Neural cell (in vitro differentiated cells): ENCODE results near the gene ADAMTS2. TPM values are rescaled to one million over a fixed set of nuclear protein-coding genes. Genes with fewer than 3 reads are reported as not detected.

Experiments used
- H2AFZ ChIP-seq: fragments of 200-600, 300-800 bp; sonication (generic), shearing (Covaris generic); 2 replicates; pipeline ENCODE4 v1.6.0; 2014; ENCODE audit warnings: low read depth, mild to moderate bottlenecking, antibody characterized with exemption, low read length, moderate library complexity
- H3F3A ChIP-seq: fragments of 200-600 bp; shearing (Covaris generic); 2 replicates; pipeline ENCODE4 v1.6.1; 2016; ENCODE audit warnings: mild to moderate bottlenecking, moderate library complexity, mixed read lengths, antibody characterized with exemption, low read length; ENCODE audit not compliant: insufficient read depth, poor library complexity, severe bottlenecking
- H3K27ac ChIP-seq: fragments of 200-600, 300-800 bp; sonication (generic), shearing (Covaris generic); 2 replicates; pipeline ENCODE4 v1.5.1; 2014; ENCODE audit warnings: mild to moderate bottlenecking, low read length, moderate library complexity
- H3K27me3 ChIP-seq: fragments of 300-800, 200-600 bp; sonication (generic), shearing (Covaris generic); 2 replicates; pipeline ENCODE4 v1.6.0; 2014; ENCODE audit warnings: mild to moderate bottlenecking, low read depth, low read length, moderate library complexity; ENCODE audit not compliant: insufficient read depth
- H3K36me3 ChIP-seq: fragments of 300-800, 200-600 bp; sonication (generic), shearing (Covaris generic); 2 replicates; pipeline ENCODE4 v1.5.1; 2014; ENCODE audit warnings: mild to moderate bottlenecking, antibody characterized with exemption, low read length, moderate library complexity; ENCODE audit not compliant: insufficient read depth
- H3K4me2 ChIP-seq: fragments of 300-800, 200-600 bp; sonication (generic), shearing (Covaris generic); 2 replicates; pipeline ENCODE4 v1.6.0; 2014; ENCODE audit warnings: mild to moderate bottlenecking, low read length
- H3K4me3 ChIP-seq: fragments of 300-800, 200-600 bp; sonication (generic), shearing (Covaris generic); 2 replicates; pipeline ENCODE4 v1.5.1; 2014; ENCODE audit warnings: mild to moderate bottlenecking, low read length, moderate library complexity
- H3K79me2 ChIP-seq: fragments of 200-600 bp; shearing (Covaris generic); replicated peaks from 2 replicates; pipeline ENCODE4 v1.6.0; 2014; ENCODE audit warnings: mild to moderate bottlenecking, low read length, moderate library complexity; ENCODE audit not compliant: insufficient read depth
- H3K9ac ChIP-seq: fragments of 300-800, 200-600 bp; sonication (generic), shearing (Covaris generic); 2 replicates; pipeline ENCODE4 v1.6.1; 2016; ENCODE audit warnings: mild to moderate bottlenecking, low read length, mixed read lengths
- H3K9me2 ChIP-seq: fragments of 200-600 bp; shearing (Covaris generic); 2 replicates; pipeline ENCODE4 v1.6.1; 2016; ENCODE audit warnings: mild to moderate bottlenecking, low read length, mixed read lengths; ENCODE audit not compliant: insufficient read depth
- H3K9me3 ChIP-seq: fragments of 200-600, 300-800 bp; sonication (generic), shearing (Covaris generic); 2 replicates; pipeline ENCODE4 v1.6.1; 2016; ENCODE audit warnings: mild to moderate bottlenecking, mixed run types, low read length, moderate library complexity, mixed read lengths
- H4K20me1 ChIP-seq: fragments of 200-600 bp; shearing (Covaris generic); 2 replicates; pipeline ENCODE4 v1.6.1; 2016; ENCODE audit warnings: mild to moderate bottlenecking, mixed run types; ENCODE audit not compliant: insufficient read depth
- EP300 ChIP-seq: fragments of 450-650 bp; conservative IDR thresholded peaks from 2 replicates; pipeline ENCODE4 v1.6.1; 2014; ENCODE audit warnings: antibody characterized with exemption, mild to moderate bottlenecking, moderate library complexity; ENCODE audit not compliant: poor library complexity, severe bottlenecking
- EZH2 ChIP-seq: fragments of 200-600, 300-800 bp; shearing (Covaris generic), sonication (generic); IDR thresholded peaks from 2 replicates; pipeline ENCODE4 v1.6.1; 2014; ENCODE audit warnings: antibody characterized with exemption, low read length, borderline replicate concordance, mild to moderate bottlenecking; ENCODE audit not compliant: insufficient read depth, poor library complexity, severe bottlenecking
- MXI1 ChIP-seq: fragments of 450-650 bp; conservative IDR thresholded peaks from 2 replicates; pipeline ENCODE4 v1.6.1; 2014; ENCODE audit warnings: antibody characterized with exemption, mild to moderate bottlenecking; ENCODE audit not compliant: poor library complexity, severe bottlenecking
- POLR2AphosphoS5 ChIP-seq: IDR thresholded peaks from 2 replicates; pipeline ENCODE4 v1.6.1; 2012
- RAD21 ChIP-seq: fragments of 450-650 bp; conservative IDR thresholded peaks from 2 replicates; pipeline ENCODE4 v1.6.1; 2014; ENCODE audit warnings: antibody characterized with exemption, mild to moderate bottlenecking, moderate library complexity
- SMC3 ChIP-seq: fragments of 450-650 bp; conservative IDR thresholded peaks from 2 replicates; pipeline ENCODE4 v1.6.1; 2014; ENCODE audit warnings: antibody characterized with exemption, mild to moderate bottlenecking, moderate library complexity; ENCODE audit not compliant: poor library complexity
- TAF1 ChIP-seq: IDR thresholded peaks from 2 replicates; pipeline ENCODE4 v1.6.1; 2012; ENCODE audit warnings: low read depth
- polyA plus RNA-seq: library from polyadenylated mRNA; depleted of rRNA; stranded (reverse); fragments of >200 nt; gene quantifications from 2 replicates; pipeline ENCODE4 v1.2.3, GENCODE V29; 2014
- TF ChIP-seq, protein P1 (sequence below): fragments of 450-650 bp; IDR thresholded peaks from 2 replicates; pipeline ENCODE4 v1.5.1; 2014; ENCODE audit warnings: antibody characterized with exemption, mild to moderate bottlenecking, moderate library complexity; ENCODE audit not compliant: poor library complexity, severe bottlenecking
- TF ChIP-seq, protein P2 (sequence below): IDR thresholded peaks from 2 replicates; pipeline ENCODE4 v1.6.1; 2012; ENCODE audit warnings: borderline replicate concordance

ADAMTS2 gene
- polyA plus RNA-seq, 1 donor from 2014 or later: 0.61 TPM

DNA sequence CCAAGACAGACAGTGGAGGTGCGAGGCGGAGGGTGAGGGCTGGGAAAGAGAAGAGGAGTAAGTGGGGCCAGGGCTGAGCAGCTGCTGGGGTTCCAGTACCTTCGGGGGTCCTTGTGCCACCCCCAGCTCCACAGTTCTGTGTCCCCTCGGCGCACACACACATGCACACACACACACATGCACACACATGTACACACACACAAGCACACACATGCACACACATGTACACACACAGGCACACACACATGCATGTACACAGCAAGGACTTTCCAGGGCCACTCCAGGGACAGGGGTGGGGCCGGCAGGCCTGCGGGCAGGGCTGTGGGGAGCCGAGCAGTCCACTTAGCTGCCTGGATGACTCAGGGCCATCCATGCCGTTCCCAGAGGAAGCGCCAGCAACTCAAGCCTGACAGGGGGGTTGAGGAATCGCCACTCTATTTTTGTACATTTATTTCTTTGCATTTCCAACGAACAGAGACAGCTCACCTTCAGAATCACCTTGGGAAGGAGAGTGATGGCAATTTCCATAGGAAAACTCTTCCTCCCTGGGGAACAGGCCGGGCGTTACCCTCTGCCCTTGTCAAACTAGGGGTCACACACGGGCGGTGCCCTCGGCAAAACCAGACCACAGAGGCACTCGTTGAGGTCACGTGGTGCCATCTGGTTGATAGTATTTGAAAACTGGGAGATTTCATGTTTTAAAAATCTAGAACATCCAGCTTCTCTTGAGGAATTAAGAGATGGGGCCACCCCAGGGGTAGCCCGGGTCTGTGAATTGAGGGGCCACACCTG is 135.7 kb downstream of the ADAMTS2 start:
- H3K9me3 ChIP-seq: no peaks in the 10 kb centered on the region
- no peaks in the 10 kb centered on the region for H3F3A ChIP-seq
- no peak overlapping the region for H3K9ac ChIP-seq
- H3K79me2 ChIP-seq: no peaks in the 10 kb centered on the region
- no peak overlapping the region for H3K4me2 ChIP-seq
- no peaks in the 10 kb centered on the region for H3K36me3 ChIP-seq
- TF ChIP-seq POLR2AphosphoS5 (no peak), TAF1 (no peak), EP300 (no peak), MXI1 (no peak), SMC3 (no peak), RAD21 (no peak)
- TF ChIP-seq, protein P1, sequence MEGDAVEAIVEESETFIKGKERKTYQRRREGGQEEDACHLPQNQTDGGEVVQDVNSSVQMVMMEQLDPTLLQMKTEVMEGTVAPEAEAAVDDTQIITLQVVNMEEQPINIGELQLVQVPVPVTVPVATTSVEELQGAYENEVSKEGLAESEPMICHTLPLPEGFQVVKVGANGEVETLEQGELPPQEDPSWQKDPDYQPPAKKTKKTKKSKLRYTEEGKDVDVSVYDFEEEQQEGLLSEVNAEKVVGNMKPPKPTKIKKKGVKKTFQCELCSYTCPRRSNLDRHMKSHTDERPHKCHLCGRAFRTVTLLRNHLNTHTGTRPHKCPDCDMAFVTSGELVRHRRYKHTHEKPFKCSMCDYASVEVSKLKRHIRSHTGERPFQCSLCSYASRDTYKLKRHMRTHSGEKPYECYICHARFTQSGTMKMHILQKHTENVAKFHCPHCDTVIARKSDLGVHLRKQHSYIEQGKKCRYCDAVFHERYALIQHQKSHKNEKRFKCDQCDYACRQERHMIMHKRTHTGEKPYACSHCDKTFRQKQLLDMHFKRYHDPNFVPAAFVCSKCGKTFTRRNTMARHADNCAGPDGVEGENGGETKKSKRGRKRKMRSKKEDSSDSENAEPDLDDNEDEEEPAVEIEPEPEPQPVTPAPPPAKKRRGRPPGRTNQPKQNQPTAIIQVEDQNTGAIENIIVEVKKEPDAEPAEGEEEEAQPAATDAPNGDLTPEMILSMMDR: no peak
- TF ChIP-seq, protein P2, sequence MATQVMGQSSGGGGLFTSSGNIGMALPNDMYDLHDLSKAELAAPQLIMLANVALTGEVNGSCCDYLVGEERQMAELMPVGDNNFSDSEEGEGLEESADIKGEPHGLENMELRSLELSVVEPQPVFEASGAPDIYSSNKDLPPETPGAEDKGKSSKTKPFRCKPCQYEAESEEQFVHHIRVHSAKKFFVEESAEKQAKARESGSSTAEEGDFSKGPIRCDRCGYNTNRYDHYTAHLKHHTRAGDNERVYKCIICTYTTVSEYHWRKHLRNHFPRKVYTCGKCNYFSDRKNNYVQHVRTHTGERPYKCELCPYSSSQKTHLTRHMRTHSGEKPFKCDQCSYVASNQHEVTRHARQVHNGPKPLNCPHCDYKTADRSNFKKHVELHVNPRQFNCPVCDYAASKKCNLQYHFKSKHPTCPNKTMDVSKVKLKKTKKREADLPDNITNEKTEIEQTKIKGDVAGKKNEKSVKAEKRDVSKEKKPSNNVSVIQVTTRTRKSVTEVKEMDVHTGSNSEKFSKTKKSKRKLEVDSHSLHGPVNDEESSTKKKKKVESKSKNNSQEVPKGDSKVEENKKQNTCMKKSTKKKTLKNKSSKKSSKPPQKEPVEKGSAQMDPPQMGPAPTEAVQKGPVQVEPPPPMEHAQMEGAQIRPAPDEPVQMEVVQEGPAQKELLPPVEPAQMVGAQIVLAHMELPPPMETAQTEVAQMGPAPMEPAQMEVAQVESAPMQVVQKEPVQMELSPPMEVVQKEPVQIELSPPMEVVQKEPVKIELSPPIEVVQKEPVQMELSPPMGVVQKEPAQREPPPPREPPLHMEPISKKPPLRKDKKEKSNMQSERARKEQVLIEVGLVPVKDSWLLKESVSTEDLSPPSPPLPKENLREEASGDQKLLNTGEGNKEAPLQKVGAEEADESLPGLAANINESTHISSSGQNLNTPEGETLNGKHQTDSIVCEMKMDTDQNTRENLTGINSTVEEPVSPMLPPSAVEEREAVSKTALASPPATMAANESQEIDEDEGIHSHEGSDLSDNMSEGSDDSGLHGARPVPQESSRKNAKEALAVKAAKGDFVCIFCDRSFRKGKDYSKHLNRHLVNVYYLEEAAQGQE: no peak
- no peaks in the 10 kb centered on the region for H4K20me1 ChIP-seq
- H2AFZ ChIP-seq: no peak overlapping the region
- no peaks in the 10 kb centered on the region for H3K27me3 ChIP-seq
- no peak overlapping the region for H3K27ac ChIP-seq
- no peak overlapping the region for H3K4me3 ChIP-seq
- H3K9me2 ChIP-seq: no peaks in the 10 kb centered on the region

DNA sequence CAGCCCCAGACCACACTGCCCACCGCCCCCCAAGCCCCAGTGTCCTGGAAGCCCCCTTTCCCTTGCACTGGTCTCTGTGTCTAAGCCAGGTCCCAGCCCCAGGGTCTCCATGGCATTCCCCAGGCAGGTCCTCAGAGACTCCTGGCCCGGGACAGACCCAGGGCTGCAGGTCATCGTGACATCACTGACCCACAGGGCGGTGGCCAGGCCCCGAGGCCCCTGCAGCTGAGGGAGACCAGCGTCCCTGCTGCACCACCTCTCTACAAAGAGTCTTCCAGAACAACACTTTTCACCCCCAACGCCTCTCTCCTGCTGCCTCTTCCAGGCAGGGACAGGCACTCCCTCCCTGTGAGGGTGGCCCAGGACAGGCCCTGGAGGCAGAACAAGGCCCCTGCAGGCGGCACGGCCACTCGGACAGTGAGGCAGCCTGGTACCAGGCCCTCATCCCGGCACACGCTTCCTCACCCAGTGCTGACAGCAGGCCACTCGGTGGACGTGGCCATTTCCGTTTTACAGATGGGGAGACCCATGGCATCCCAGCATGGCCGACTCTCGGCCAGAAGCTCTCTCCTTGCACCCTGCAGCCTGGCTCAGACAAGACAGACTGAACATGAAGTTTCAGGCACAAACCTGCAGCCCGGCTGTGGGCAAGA is 136.4 kb downstream of the ADAMTS2 start:
- Histone ChIP-seq H3K9me3 (no peaks in the 10 kb centered on the region), H3K27ac (no peak overlapping the region), H3K4me2 (no peak overlapping the region), H3K27me3 (no peaks in the 10 kb centered on the region), H3K9me2 (no peaks in the 10 kb centered on the region), H2AFZ (no peak overlapping the region), H3K79me2 (no peaks in the 10 kb centered on the region), H3F3A (no peaks in the 10 kb centered on the region), H4K20me1 (no peaks in the 10 kb centered on the region), H3K4me3 (no peak overlapping the region), H3K9ac (no peak overlapping the region), H3K36me3 (no peaks in the 10 kb centered on the region)
- TF ChIP-seq SMC3 (no peak), RAD21 (no peak), EP300 (no peak), POLR2AphosphoS5 (no peak), TAF1 (no peak), MXI1 (no peak), EZH2 (no peak)
- TF ChIP-seq, protein P1: no peak
- TF ChIP-seq, protein P2: no peak
